ENCODE measurements around the gene NCBP1.
"Not testable (repeated sequence)": the region's sequence is repeated elsewhere in the genome, so short reads cannot be mapped to it uniquely, and the experiment has no call there.

Gene NCBP1

GRCh38 chr9:97632985-97633858 lies at the start of gene NCBP1, which contains the start of gene TSTD2:
Gene NCBP1, plus strand, starts transcription at chr9:97633821. Its CDS starts 61 bp downstream, at chr9:97633882.
Gene TSTD2, minus strand, starts transcription at chr9:97633368. Its CDS starts 5,806 bp downstream, at chr9:97627562.
- peak; percentile 87 for DNase-seq (ENCODE audit: low read depth)

- DNase-seq (ENCODE audit: low read depth), result not testable (repeated sequence)
Observed at GRCh38 chr9:97584778-97585177, 48.8 kb upstream of the NCBP1 start.

- not testable (repeated sequence) for DNase-seq (ENCODE audit: low read depth)
Observed at GRCh38 chr9:97586909-97587308, 46.7 kb upstream of the NCBP1 start.

- no peak for DNase-seq (ENCODE audit: low read depth)
Observed at GRCh38 chr9:97591535-97591934, 42.1 kb upstream of the NCBP1 start.

- DNase-seq (ENCODE audit: low read depth), result no peak
Observed at GRCh38 chr9:97592126-97592525, 41.5 kb upstream of the NCBP1 start.

- no peak for DNase-seq (ENCODE audit: low read depth)
Observed at GRCh38 chr9:97593960-97594359, 39.7 kb upstream of the NCBP1 start.

GRCh38 chr9:97594381-97594921 lies 39.2 kb upstream of the NCBP1 start:
- DNase-seq (ENCODE audit: low read depth), result no peak

GRCh38 chr9:97596906-97597305 lies 36.7 kb upstream of the NCBP1 start:
- DNase-seq (ENCODE audit: low read depth), result no peak

- peak; percentile 27 for DNase-seq (ENCODE audit: low read depth)
Observed at GRCh38 chr9:97598461-97599288, 34.9 kb upstream of the NCBP1 start.

- no peak for DNase-seq (ENCODE audit: low read depth)
Observed at GRCh38 chr9:97599314-97599846, 34.2 kb upstream of the NCBP1 start.

- no peak for DNase-seq (ENCODE audit: low read depth)
Observed at GRCh38 chr9:97600531-97601227, 32.9 kb upstream of the NCBP1 start.

- no peak for DNase-seq (ENCODE audit: low read depth)
Observed at GRCh38 chr9:97601228-97601898, 32.3 kb upstream of the NCBP1 start.

GRCh38 chr9:97602430-97602829 lies 31.2 kb upstream of the NCBP1 start:
- no peak for DNase-seq (ENCODE audit: low read depth)

- DNase-seq (ENCODE audit: low read depth), result no peak
Observed at GRCh38 chr9:97604901-97605645, 28.5 kb upstream of the NCBP1 start.

GRCh38 chr9:97615439-97616072 lies 18.1 kb upstream of the NCBP1 start:
- peak; percentile 13 for DNase-seq (ENCODE audit: low read depth)

- no peak for DNase-seq (ENCODE audit: low read depth)
Observed at GRCh38 chr9:97617939-97618416, 15.6 kb upstream of the NCBP1 start.

GRCh38 chr9:97620063-97620462 lies 13.6 kb upstream of the NCBP1 start:
- not testable (repeated sequence) for DNase-seq (ENCODE audit: low read depth)

GRCh38 chr9:97622483-97622882 lies 11.1 kb upstream of the NCBP1 start:
- DNase-seq (ENCODE audit: low read depth), result not testable (repeated sequence)

- no peak for DNase-seq (ENCODE audit: low read depth)
Observed at GRCh38 chr9:97623946-97624345, 9.7 kb upstream of the NCBP1 start.

GRCh38 chr9:97625620-97626019 lies 8.0 kb upstream of the NCBP1 start:
- no peak for DNase-seq (ENCODE audit: low read depth)
